Measurements from ENCODE around the gene ZSWIM5. TPM values are rescaled to one million over a fixed set of nuclear protein-coding genes. Genes with fewer than 3 reads are reported as not detected.

ZSWIM5 gene
- total RNA-seq, 3 donors from 2014 or later (not counting 1 experiment from before 2014, with no cell fraction given): 1.1 to 2.3 (median 1.3) TPM

- Histone ChIP-seq H3K9me3 (ENCODE audit: control insufficient read depth, insufficient read depth, low read length) (no peaks in the 10 kb centered on the region), H3K4me3 (ENCODE audit: low read length) (no peak overlapping the region), H3K4me1 (ENCODE audit: control insufficient read depth, insufficient read depth, low read length) (no peaks in the 10 kb centered on the region), H3K27me3 (ENCODE audit: control insufficient read depth, insufficient read depth, low read length) (no peaks in the 10 kb centered on the region), H3K36me3 (ENCODE audit: control insufficient read depth, insufficient read depth, low read length) (no peaks in the 10 kb centered on the region), H3K27ac (ENCODE audit: low read length) (no peak overlapping the region)
- no peak overlapping the region for H3K27ac Mint-ChIP-seq
- ATAC-seq (no peak), DNase-seq (no peak)
- H3K27me3 Mint-ChIP-seq (ENCODE audit: low read depth in 2 of 2): peaks cover 0 to 4% of the 10 kb centered on the region in 2 donors
- no peak overlapping the region for H3K4me3 Mint-ChIP-seq
- intact Hi-C loops (cut with micrococcal nuclease): no loop called here
- WGBS (ENCODE audit: insufficient coverage): 88% methylated on average over 1 of the region's 2 CpGs
- no peaks in the 10 kb centered on the region for H3K9me3 Mint-ChIP-seq
- no peaks in the 10 kb centered on the region for H3K4me1 Mint-ChIP-seq
- TF ChIP-seq CTCF (IDR thresholded peaks at IDR 0.05): no peak
- no peaks in the 10 kb centered on the region for H3K36me3 Mint-ChIP-seq
Observed at GRCh38 chr1:45146833-45147232, 59.6 kb downstream of the ZSWIM5 start.

- no peaks in the 10 kb centered on the region for H3K36me3 Mint-ChIP-seq
- ATAC-seq (no peak), DNase-seq (no peak)
- intact Hi-C loops (cut with micrococcal nuclease): no loop called here
- H3K27ac ChIP-seq (ENCODE audit: low read length): no peak overlapping the region
- no peak for TF ChIP-seq CTCF (IDR thresholded peaks at IDR 0.05)
- no peaks in the 10 kb centered on the region for H3K27me3 ChIP-seq (ENCODE audit: control insufficient read depth, insufficient read depth, low read length)
- no peak overlapping the region for H3K4me3 ChIP-seq (ENCODE audit: low read length)
- H3K4me3 Mint-ChIP-seq: no peak overlapping the region
- no CpG with 5 or more reads among the region's 4 CpGs for WGBS (ENCODE audit: insufficient coverage)
- H3K27ac Mint-ChIP-seq: no peak overlapping the region
- peaks cover 4 to 10% of the 10 kb centered on the region in 2 donors for H3K27me3 Mint-ChIP-seq (ENCODE audit: low read depth in 2 of 2)
- H3K4me1 Mint-ChIP-seq: no peaks in the 10 kb centered on the region
- H3K9me3 ChIP-seq (ENCODE audit: control insufficient read depth, insufficient read depth, low read length): no peaks in the 10 kb centered on the region
- no peaks in the 10 kb centered on the region for H3K36me3 ChIP-seq (ENCODE audit: control insufficient read depth, insufficient read depth, low read length)
- no peaks in the 10 kb centered on the region for H3K4me1 ChIP-seq (ENCODE audit: control insufficient read depth, insufficient read depth, low read length)
- no peaks in the 10 kb centered on the region for H3K9me3 Mint-ChIP-seq
Observed at GRCh38 chr1:45141247-45142003, 65.0 kb downstream of the ZSWIM5 start.

DNA sequence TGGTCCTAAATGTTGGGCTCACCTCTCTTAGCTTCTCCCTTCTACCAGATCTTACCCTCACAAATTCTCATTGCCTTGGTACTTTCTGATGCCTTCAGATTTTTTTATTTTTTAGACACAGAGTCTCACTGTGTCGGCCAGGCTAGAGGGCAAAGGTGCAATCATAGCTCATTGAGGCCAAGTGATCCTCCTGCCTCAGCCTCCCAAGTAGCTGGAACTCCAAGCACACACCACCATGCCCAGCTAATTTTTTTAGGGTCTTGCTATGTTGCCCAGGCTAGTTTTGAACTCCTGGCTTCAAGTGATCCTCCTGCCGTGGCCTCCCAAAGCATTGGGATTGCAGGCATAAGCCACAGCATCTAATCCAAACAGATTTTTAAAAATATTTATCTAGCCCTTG lies 69.4 kb downstream of the ZSWIM5 start:
- Mint-ChIP-seq H3K4me3 (no peak overlapping the region), H3K4me1 (no peaks in the 10 kb centered on the region), H3K27ac (no peak overlapping the region), H3K36me3 (no peaks in the 10 kb centered on the region), H3K9me3 (no peaks in the 10 kb centered on the region), H3K27me3 (ENCODE audit: low read depth in 2 of 2) (peaks cover 0 to 10% of the 10 kb centered on the region in 2 donors)
- H3K4me1 ChIP-seq (ENCODE audit: control insufficient read depth, insufficient read depth, low read length): no peaks in the 10 kb centered on the region
- H3K27me3 ChIP-seq (ENCODE audit: control insufficient read depth, insufficient read depth, low read length): no peaks in the 10 kb centered on the region
- intact Hi-C loops (cut with micrococcal nuclease): no loop called here
- ATAC-seq: no peak
- 61% methylated on average over 2 of the region's 2 CpGs for WGBS (ENCODE audit: insufficient coverage)
- no peaks in the 10 kb centered on the region for H3K36me3 ChIP-seq (ENCODE audit: control insufficient read depth, insufficient read depth, low read length)
- H3K4me3 ChIP-seq (ENCODE audit: low read length): no peak overlapping the region
- no peak for TF ChIP-seq CTCF (IDR thresholded peaks at IDR 0.05)
- no peaks in the 10 kb centered on the region for H3K9me3 ChIP-seq (ENCODE audit: control insufficient read depth, insufficient read depth, low read length)
- DNase-seq: no peak
- H3K27ac ChIP-seq (ENCODE audit: low read length): no peak overlapping the region

DNA sequence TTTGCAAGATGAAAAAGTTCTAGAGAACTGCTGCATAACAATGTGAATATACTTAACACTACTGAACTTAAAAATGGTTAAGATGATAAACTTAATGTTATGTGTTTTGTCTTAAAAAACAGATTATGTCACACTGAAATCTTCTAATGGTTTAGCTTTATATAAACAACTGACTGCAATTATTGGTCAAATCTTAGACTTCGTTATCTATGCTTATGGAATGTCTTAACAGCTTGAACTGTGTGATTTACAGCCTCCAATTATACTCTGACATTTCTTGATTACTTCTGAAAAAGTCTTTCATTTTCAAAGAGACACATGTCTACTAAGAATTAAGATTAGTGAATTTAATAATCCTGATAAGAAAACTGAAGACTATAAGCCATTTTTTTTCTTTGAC lies 71.1 kb downstream of the ZSWIM5 start:
- H3K9me3 Mint-ChIP-seq: no peaks in the 10 kb centered on the region
- no peak overlapping the region for H3K27ac Mint-ChIP-seq
- H3K4me3 Mint-ChIP-seq: no peak overlapping the region
- TF ChIP-seq CTCF (IDR thresholded peaks at IDR 0.05): no peak
- WGBS (ENCODE audit: insufficient coverage): 100% methylated on average over 1 of the region's 1 CpG
- Histone ChIP-seq H3K4me1 (ENCODE audit: control insufficient read depth, insufficient read depth, low read length) (no peaks in the 10 kb centered on the region), H3K4me3 (ENCODE audit: low read length) (no peak overlapping the region), H3K27ac (ENCODE audit: low read length) (no peak overlapping the region), H3K9me3 (ENCODE audit: control insufficient read depth, insufficient read depth, low read length) (no peaks in the 10 kb centered on the region), H3K36me3 (ENCODE audit: control insufficient read depth, insufficient read depth, low read length) (no peaks in the 10 kb centered on the region), H3K27me3 (ENCODE audit: control insufficient read depth, insufficient read depth, low read length) (no peaks in the 10 kb centered on the region)
- ATAC-seq: no peak
- H3K4me1 Mint-ChIP-seq: no peaks in the 10 kb centered on the region
- no peaks in the 10 kb centered on the region for H3K27me3 Mint-ChIP-seq (ENCODE audit: low read depth in 2 of 2)
- no peaks in the 10 kb centered on the region for H3K36me3 Mint-ChIP-seq
- DNase-seq: no peak
- intact Hi-C loops (cut with micrococcal nuclease): no loop called here
